ENCODE results near the gene GPR3.
"Not testable (repeated sequence)": the region's sequence is repeated elsewhere in the genome, so short reads cannot be mapped to it uniquely, and the experiment has no call there.

The GPR3 gene

GRCh38 chr1:27414091-27414490 is 21.7 kb downstream of the GPR3 start:
- ATAC-seq (no peak), DNase-seq (ENCODE audit: low spot score in 2 of 2) (no peak)
- Mint-ChIP-seq H3K9me3 (no peaks in the 10 kb centered on the region), H3K36me3 (peaks cover 100% of the 10 kb centered on the region), H3K4me3 (no peak overlapping the region), H3K27ac (peak overlapping the region; percentile 78), H3K4me1 (peaks cover 29% of the 10 kb centered on the region)

GRCh38 chr1:27416387-27417111 is 24.1 kb downstream of the GPR3 start:
- H3K27ac Mint-ChIP-seq = peak overlapping the region; percentile 75
- DNase-seq (ENCODE audit: low spot score in 2 of 2) (peak; percentile 48 to 75), ATAC-seq (peak; percentile 73)
- no peak overlapping the region for H3K4me3 Mint-ChIP-seq
- H3K9me3 Mint-ChIP-seq = no peaks in the 10 kb centered on the region
- H3K36me3 Mint-ChIP-seq = peaks cover 81% of the 10 kb centered on the region
- peaks cover 34% of the 10 kb centered on the region for H3K4me1 Mint-ChIP-seq

DNA sequence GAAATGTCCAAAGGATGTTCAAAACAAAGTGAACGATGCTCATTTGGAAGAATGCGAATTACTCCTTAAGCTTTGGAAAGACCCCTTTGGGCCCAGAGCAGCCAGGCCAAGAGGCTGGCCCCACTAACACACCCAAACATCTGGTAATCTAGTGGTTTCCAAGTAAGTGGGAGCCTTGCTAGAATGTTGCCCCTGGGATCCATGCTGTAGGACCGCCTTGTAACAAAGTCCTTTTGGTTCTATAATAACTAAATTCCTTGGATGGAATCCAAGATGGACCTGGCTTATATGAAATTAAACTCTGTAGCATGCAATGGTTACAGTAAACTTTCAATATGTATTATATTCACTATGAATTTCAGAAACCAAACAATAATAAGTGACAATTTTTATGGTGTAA is 25.3 kb downstream of the GPR3 start:
- ATAC-seq (no peak), DNase-seq (ENCODE audit: low spot score in 2 of 2) (no peak)
- peaks cover 34% of the 10 kb centered on the region for H3K4me1 Mint-ChIP-seq
- peaks cover 77% of the 10 kb centered on the region for H3K36me3 Mint-ChIP-seq
- H3K27ac Mint-ChIP-seq = peak overlapping the region; percentile 82
- H3K9me3 Mint-ChIP-seq = no peaks in the 10 kb centered on the region
- H3K4me3 Mint-ChIP-seq = peak overlapping the region; percentile 35

- Mint-ChIP-seq H3K27ac (peak overlapping the region; percentile 82), H3K4me1 (peaks cover 34% of the 10 kb centered on the region), H3K36me3 (peaks cover 77% of the 10 kb centered on the region), H3K4me3 (peak overlapping the region; percentile 35), H3K9me3 (no peaks in the 10 kb centered on the region)
- DNase-seq (ENCODE audit: low spot score in 2 of 2) = peak; percentile 55 to 84
- ATAC-seq = peak; percentile 99
Measured at GRCh38 chr1:27418326-27419185, 26.1 kb downstream of the GPR3 start.

DNA sequence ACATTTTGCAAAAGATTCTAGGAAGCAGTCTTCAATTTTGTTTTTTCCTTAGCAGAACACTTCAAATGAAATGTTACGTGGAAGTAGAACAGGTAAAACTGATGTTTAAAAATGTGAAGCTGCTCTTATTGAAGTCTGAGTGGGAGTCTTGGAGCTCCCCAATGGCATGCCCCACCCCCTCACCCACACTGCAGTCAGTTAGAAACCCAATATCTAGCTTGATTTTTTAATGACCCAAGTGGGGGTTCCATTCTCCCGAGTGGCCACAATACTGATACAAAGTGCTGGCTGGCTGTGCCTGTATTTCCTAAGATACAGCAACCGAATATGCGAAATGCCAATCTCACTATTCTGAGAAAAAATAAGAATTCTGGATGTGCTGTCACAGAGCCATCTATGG is 31.3 kb downstream of the GPR3 start:
- Mint-ChIP-seq H3K4me3 (no peak overlapping the region), H3K36me3 (peaks cover 69% of the 10 kb centered on the region), H3K4me1 (peaks cover 28% of the 10 kb centered on the region), H3K9me3 (no peaks in the 10 kb centered on the region), H3K27ac (no peak overlapping the region)
- DNase-seq (ENCODE audit: low spot score in 2 of 2) (no peak), ATAC-seq (no peak)

- Mint-ChIP-seq H3K4me1 (peaks cover 37% of the 10 kb centered on the region), H3K9me3 (no peaks in the 10 kb centered on the region), H3K27ac (no peak overlapping the region), H3K4me3 (no peak overlapping the region), H3K36me3 (peaks cover 64% of the 10 kb centered on the region)
- DNase-seq (ENCODE audit: low spot score in 2 of 2) = no peak
- no peak for ATAC-seq
Measured at GRCh38 chr1:27427329-27427728, 34.9 kb downstream of the GPR3 start.

DNA sequence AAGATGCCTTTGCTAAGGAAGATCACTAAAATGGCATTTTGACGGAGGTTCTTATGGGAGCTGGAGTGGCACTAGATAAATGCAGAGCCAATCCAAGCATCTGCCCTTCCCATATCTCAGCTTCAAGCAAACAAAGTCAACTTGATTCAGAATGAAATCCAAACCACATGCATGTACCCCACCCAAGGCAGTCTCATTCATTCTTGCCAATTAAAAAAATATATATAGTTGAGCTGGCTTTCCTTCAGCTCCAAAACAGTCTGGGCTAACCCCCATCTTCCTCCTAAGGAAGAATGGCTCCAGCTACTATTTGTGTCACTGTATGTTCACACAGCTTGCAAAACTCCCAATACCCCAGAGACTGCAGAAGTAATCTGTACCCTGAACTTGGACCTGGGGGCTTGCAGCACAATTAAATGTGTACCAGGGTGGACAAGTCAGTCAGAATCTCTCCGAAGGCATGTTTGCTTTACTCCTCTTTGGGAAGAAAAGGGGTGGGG is 35.4 kb downstream of the GPR3 start:
- ATAC-seq (no peak), DNase-seq (ENCODE audit: low spot score in 2 of 2) (no peak)
- peak overlapping the region; percentile 87 for H3K27ac Mint-ChIP-seq
- H3K9me3 Mint-ChIP-seq = no peaks in the 10 kb centered on the region
- H3K4me1 Mint-ChIP-seq = peaks cover 37% of the 10 kb centered on the region
- H3K4me3 Mint-ChIP-seq = peak overlapping the region; percentile 30
- peaks cover 58% of the 10 kb centered on the region for H3K36me3 Mint-ChIP-seq

GRCh38 chr1:27428316-27429028 is 36.0 kb downstream of the GPR3 start:
- Mint-ChIP-seq H3K4me3 (peak overlapping the region; percentile 30), H3K4me1 (peaks cover 37% of the 10 kb centered on the region), H3K27ac (peak overlapping the region; percentile 87), H3K36me3 (peaks cover 52% of the 10 kb centered on the region), H3K9me3 (no peaks in the 10 kb centered on the region)
- ATAC-seq = no peak
- DNase-seq (ENCODE audit: low spot score in 2 of 2) = no peak

GRCh38 chr1:27429029-27429425 is 36.6 kb downstream of the GPR3 start:
- H3K4me1 Mint-ChIP-seq = peaks cover 34% of the 10 kb centered on the region

GRCh38 chr1:27430903-27431600 is 38.6 kb downstream of the GPR3 start:
- Mint-ChIP-seq H3K4me3 (no peak overlapping the region), H3K27ac (peak overlapping the region; percentile 78), H3K36me3 (peaks cover 35% of the 10 kb centered on the region), H3K4me1 (peaks cover 31% of the 10 kb centered on the region), H3K9me3 (no peaks in the 10 kb centered on the region)
- ATAC-seq = peak; percentile 37
- no peak for DNase-seq (ENCODE audit: low spot score in 2 of 2)

More at GRCh38 chr1:27429029-27429425, 36.6 kb downstream of the GPR3 start:
- H3K27ac Mint-ChIP-seq = peak overlapping the region; percentile 87
- peaks cover 52% of the 10 kb centered on the region for H3K36me3 Mint-ChIP-seq
- no peak for DNase-seq (ENCODE audit: low spot score in 2 of 2)
- H3K9me3 Mint-ChIP-seq = no peaks in the 10 kb centered on the region
- H3K4me3 Mint-ChIP-seq = no peak overlapping the region
- no peak for ATAC-seq

DNA sequence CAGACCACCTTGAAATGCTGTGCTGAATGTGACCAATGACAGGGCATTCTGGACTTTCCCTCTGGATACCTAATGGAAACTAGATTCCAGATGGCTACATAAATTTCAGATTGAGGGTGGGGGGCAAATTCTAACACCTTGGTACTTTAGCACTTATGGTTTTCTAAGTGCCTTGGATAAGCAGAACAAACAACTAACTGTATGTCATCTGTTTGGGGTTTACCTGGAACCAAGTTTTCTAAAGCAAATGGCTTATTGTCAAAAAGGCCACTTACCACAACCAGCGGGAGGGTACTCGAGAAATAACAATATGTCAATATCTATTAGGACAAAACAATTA is 39.1 kb downstream of the GPR3 start:
- Mint-ChIP-seq H3K4me1 (peaks cover 36% of the 10 kb centered on the region), H3K36me3 (peaks cover 30% of the 10 kb centered on the region), H3K27ac (peak overlapping the region; percentile 78), H3K9me3 (no peaks in the 10 kb centered on the region), H3K4me3 (no peak overlapping the region)
- DNase-seq (ENCODE audit: low spot score in 2 of 2) (no peak), ATAC-seq (no peak)

DNA sequence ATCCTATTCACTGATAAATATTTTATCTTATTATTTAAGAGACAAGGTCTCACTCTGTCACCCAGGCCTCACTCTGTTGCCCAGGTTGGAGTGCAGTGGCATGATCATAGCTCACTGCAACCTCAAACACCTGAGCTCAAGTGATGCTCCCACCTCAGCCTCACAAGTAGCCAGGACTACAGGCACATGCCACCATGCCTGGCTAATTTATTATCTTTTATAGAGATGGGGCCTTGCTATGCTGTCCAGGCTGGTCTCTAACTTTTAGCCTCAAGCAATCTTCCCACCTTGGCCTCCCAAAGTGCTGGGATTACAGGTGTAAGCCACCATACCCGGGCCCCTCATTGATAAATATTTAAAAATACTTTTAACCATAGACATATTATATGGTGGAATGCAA is 40.3 kb downstream of the GPR3 start:
- not testable (repeated sequence) for H3K4me3 Mint-ChIP-seq; ATAC-seq; H3K27ac Mint-ChIP-seq; H3K9me3 Mint-ChIP-seq; DNase-seq (ENCODE audit: low spot score in 2 of 2)
- Mint-ChIP-seq H3K4me1 (peaks cover 46% of the 10 kb centered on the region), H3K36me3 (peaks cover 18% of the 10 kb centered on the region)

- no peak overlapping the region for H3K4me3 Mint-ChIP-seq
- DNase-seq (ENCODE audit: low spot score in 2 of 2) (no peak), ATAC-seq (no peak)
- H3K4me1 Mint-ChIP-seq = peaks cover 49% of the 10 kb centered on the region
- no peak overlapping the region for H3K27ac Mint-ChIP-seq
- H3K9me3 Mint-ChIP-seq = no peaks in the 10 kb centered on the region
- H3K36me3 Mint-ChIP-seq = peaks cover 9% of the 10 kb centered on the region
Measured at GRCh38 chr1:27433706-27434105, 41.3 kb downstream of the GPR3 start.

DNA sequence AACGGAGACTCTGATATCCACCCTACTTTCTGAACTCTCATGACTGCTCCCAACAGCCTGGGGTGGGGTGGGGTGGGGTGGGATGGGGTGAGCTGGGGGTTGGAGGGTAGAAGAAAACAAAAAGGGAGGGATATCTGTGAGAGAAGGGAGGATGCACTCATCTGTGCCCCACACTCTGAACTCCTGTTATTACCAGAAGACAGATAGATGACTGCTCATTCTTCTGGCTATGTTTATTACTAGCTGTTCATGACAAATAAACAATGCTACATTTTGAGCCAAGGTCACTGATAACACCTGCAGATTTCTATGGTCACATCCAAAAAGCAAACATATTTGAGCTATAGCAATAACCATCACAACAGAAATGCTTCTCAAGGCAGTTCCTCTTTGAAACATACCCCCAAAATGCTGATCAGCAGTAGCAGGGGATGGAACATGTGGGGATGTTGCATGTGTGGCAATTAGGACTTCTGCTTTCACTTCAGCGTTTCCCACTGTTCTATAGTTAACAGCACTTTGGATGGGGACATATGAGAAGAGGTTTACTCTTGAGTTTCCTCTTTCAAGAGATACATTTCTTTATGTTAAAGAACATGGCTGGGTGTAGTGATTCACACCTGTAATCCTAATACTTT is 43.3 kb downstream of the GPR3 start:
- H3K36me3 Mint-ChIP-seq = peaks cover 16% of the 10 kb centered on the region
- DNase-seq (ENCODE audit: low spot score in 2 of 2) (no peak), ATAC-seq (peak; percentile 62)
- H3K4me1 Mint-ChIP-seq = peaks cover 56% of the 10 kb centered on the region
- H3K9me3 Mint-ChIP-seq = no peaks in the 10 kb centered on the region
- H3K4me3 Mint-ChIP-seq = peak overlapping the region; percentile 49
- peak overlapping the region; percentile 68 for H3K27ac Mint-ChIP-seq
